Muscle of leg (tissue), 11 donors: Measurements from ENCODE around the gene KCNA10. TPM values are rescaled to one million over a fixed set of nuclear protein-coding genes. Genes with fewer than 3 reads are reported as not detected.

Source experiments
- DNase-seq: peaks from one replicate; pipeline ENCODE4 v3.0.0; 2013
- H3K27ac ChIP-seq: one replicate; pipeline ENCODE4 v1.5.1; 2013; ENCODE audit warnings: mild to moderate bottlenecking, low read length, control low read depth
- H3K27me3 ChIP-seq: one replicate; pipeline ENCODE4 v1.6.1; 2013; ENCODE audit warnings: low read length; ENCODE audit not compliant: control insufficient read depth, insufficient read depth
- H3K36me3 ChIP-seq: one replicate; pipeline ENCODE4 v1.6.1; 2013; ENCODE audit warnings: low read length; ENCODE audit not compliant: control insufficient read depth, insufficient read depth
- H3K4me1 ChIP-seq: one replicate; pipeline ENCODE4 v1.6.1; 2013; ENCODE audit warnings: low read length; ENCODE audit not compliant: control insufficient read depth, insufficient read depth
- H3K4me3 ChIP-seq: one replicate; pipeline ENCODE4 v1.5.1; 2013; ENCODE audit warnings: low read length, control low read depth
- H3K9me3 ChIP-seq: replicated peaks from 2 replicates; pipeline ENCODE4 v1.6.1; 2013; ENCODE audit warnings: low read depth, low read length; ENCODE audit not compliant: control insufficient read depth
- WGBS: methylation state at CpG from one replicate; pipeline ENCODE4 v1.1.5; 2013; ENCODE audit warnings: missing lambda C conversion rate; ENCODE audit not compliant: insufficient coverage; 5-methylcytosine and 5-hydroxymethylcytosine counted together
- polyA plus RNA-seq, 8 donors: library from polyadenylated mRNA; unstranded; fragments of 120-200 nt; gene quantifications; one replicate each; pipeline versions ENCODE4 v1.2.1 to v1.2.3, GENCODE V29; 2013; ENCODE audit warnings: inconsistent platforms in 1 of 8, low replicate concordance in 1 of 8; ENCODE audit not compliant: insufficient read length in 8 of 8, insufficient read depth in 1 of 8
- total RNA-seq: library from RNA; stranded (reverse); fragments of 120-200 nt; gene quantifications from one replicate; pipeline ENCODE4 v1.2.4, GENCODE V29; 2013

KCNA10 gene
- total and polyA plus RNA-seq, 9 donors: 0.09 to 0.75 (median 0.56) TPM

- DNase-seq: peak; percentile 19
- H3K9me3 ChIP-seq: no peaks in the 10 kb centered on the region
- no peaks in the 10 kb centered on the region for H3K4me1 ChIP-seq
- H3K27ac ChIP-seq: no peak overlapping the region
- 32% methylated on average over 6 of the region's 8 CpGs for WGBS
- peaks cover 4% of the 10 kb centered on the region for H3K27me3 ChIP-seq
- no peaks in the 10 kb centered on the region for H3K36me3 ChIP-seq
- H3K4me3 ChIP-seq: no peak overlapping the region
These were observed 19.9 kb upstream of the KCNA10 start for GRCh38 chr1:110538921-110539320.

GRCh38 chr1:110538075-110538474, 19.1 kb upstream of the KCNA10 start:
- Histone ChIP-seq H3K9me3 (no peaks in the 10 kb centered on the region), H3K27me3 (peaks cover 4% of the 10 kb centered on the region), H3K27ac (no peak overlapping the region), H3K4me1 (no peaks in the 10 kb centered on the region), H3K4me3 (no peak overlapping the region), H3K36me3 (no peaks in the 10 kb centered on the region)
- DNase-seq: no peak
- WGBS: 58% methylated on average over 14 of the region's 16 CpGs

GRCh38 chr1:110535985-110536384, 17.0 kb upstream of the KCNA10 start:
- Histone ChIP-seq H3K27me3 (peaks cover 7% of the 10 kb centered on the region), H3K9me3 (no peaks in the 10 kb centered on the region)
- WGBS: no CpG with 5 or more reads among the region's 3 CpGs

GRCh38 chr1:110533230-110533629, 14.3 kb upstream of the KCNA10 start:
- no peak overlapping the region for H3K27ac ChIP-seq
- DNase-seq: no peak
- 58% methylated on average over 2 of the region's 3 CpGs for WGBS
- peaks cover 9% of the 10 kb centered on the region for H3K27me3 ChIP-seq
- peaks cover 7% of the 10 kb centered on the region for H3K4me1 ChIP-seq
- H3K36me3 ChIP-seq: no peaks in the 10 kb centered on the region
- no peak overlapping the region for H3K4me3 ChIP-seq
- H3K9me3 ChIP-seq: no peaks in the 10 kb centered on the region

More at GRCh38 chr1:110535985-110536384, 17.0 kb upstream of the KCNA10 start:
- H3K4me3 ChIP-seq: no peak overlapping the region
- no peaks in the 10 kb centered on the region for H3K36me3 ChIP-seq
- DNase-seq: no peak
- no peaks in the 10 kb centered on the region for H3K4me1 ChIP-seq
- no peak overlapping the region for H3K27ac ChIP-seq

DNA sequence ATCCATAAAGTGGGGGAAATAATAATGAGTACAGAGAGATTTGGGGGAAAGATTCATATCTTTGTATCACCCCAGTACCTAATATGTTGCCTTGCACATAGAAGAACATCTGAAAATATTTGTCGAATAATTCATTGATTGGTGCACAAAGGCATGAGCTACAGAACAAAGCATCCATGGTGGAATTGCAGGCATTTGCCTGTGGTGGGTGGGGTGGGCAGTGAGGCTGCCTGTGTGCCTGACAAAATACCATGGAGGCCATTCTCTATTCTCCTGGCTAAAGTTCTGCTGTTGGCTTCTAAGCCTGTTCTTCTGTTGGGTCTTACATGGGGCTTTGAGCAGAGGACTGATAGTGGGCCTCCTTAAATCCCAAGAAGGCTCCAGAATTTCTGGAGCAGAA, 10.0 kb upstream of the KCNA10 start:
- Histone ChIP-seq H3K9me3 (no peaks in the 10 kb centered on the region), H3K36me3 (no peaks in the 10 kb centered on the region), H3K27me3 (peaks cover 12% of the 10 kb centered on the region), H3K27ac (no peak overlapping the region), H3K4me3 (no peak overlapping the region), H3K4me1 (peaks cover 24% of the 10 kb centered on the region)
- DNase-seq: no peak
- WGBS: 100% methylated on average over 1 of the region's 1 CpG

DNA sequence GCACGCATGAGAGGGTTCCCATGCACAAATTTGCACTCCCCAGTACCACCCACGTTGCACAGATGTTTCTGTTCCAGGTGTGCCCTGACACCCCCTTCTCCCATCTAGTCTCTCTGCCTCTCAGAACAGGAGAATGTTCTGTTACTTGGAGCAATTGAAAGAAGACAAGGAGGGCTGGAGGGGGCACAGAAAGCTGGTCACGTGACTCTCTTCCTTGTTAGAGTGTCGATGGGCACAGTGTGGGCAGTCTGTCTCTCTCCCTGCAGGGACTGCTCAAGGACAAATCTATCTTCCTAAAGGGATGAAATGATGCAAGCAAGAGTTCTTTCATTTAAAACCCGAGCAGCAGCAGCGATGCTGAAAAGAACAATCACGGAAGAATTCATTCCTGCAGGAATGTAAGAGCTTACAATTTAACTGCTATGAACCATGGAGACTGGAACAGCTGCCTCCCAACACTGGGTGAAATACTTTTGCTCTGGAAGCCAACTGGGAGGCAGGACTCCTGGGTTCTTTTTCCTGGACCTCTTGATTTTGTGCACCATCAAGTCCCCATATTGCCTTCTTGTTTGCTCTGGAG, 7.3 kb upstream of the KCNA10 start:
- Histone ChIP-seq H3K36me3 (no peaks in the 10 kb centered on the region), H3K4me3 (no peak overlapping the region), H3K27ac (no peak overlapping the region), H3K4me1 (peaks cover 24% of the 10 kb centered on the region), H3K27me3 (peaks cover 22% of the 10 kb centered on the region), H3K9me3 (no peaks in the 10 kb centered on the region)
- DNase-seq: no peak
- 71% methylated on average over 6 of the region's 7 CpGs for WGBS

DNA sequence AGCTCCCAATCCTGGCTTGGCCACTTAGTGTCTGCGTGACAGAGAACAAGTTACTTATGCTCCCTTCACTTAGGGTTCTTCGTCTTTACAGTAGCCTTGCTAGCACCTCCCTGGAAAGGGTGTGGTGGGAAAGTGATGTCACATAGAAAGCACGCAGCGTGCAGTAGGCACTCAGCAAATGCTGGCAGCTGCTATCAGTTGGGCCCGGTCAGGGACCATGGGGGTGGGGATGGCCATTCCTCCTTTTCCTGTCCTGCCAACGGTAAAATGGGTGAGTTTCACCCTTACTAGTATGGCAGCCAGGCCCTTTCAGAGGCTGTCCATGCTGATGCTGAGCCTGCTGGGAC, 6.2 kb upstream of the KCNA10 start:
- Histone ChIP-seq H3K36me3 (no peaks in the 10 kb centered on the region), H3K27me3 (peaks cover 22% of the 10 kb centered on the region), H3K4me1 (peaks cover 24% of the 10 kb centered on the region), H3K9me3 (no peaks in the 10 kb centered on the region), H3K27ac (no peak overlapping the region), H3K4me3 (no peak overlapping the region)
- peak; percentile 23 for DNase-seq
- 57% methylated on average over 3 of the region's 6 CpGs for WGBS

DNA sequence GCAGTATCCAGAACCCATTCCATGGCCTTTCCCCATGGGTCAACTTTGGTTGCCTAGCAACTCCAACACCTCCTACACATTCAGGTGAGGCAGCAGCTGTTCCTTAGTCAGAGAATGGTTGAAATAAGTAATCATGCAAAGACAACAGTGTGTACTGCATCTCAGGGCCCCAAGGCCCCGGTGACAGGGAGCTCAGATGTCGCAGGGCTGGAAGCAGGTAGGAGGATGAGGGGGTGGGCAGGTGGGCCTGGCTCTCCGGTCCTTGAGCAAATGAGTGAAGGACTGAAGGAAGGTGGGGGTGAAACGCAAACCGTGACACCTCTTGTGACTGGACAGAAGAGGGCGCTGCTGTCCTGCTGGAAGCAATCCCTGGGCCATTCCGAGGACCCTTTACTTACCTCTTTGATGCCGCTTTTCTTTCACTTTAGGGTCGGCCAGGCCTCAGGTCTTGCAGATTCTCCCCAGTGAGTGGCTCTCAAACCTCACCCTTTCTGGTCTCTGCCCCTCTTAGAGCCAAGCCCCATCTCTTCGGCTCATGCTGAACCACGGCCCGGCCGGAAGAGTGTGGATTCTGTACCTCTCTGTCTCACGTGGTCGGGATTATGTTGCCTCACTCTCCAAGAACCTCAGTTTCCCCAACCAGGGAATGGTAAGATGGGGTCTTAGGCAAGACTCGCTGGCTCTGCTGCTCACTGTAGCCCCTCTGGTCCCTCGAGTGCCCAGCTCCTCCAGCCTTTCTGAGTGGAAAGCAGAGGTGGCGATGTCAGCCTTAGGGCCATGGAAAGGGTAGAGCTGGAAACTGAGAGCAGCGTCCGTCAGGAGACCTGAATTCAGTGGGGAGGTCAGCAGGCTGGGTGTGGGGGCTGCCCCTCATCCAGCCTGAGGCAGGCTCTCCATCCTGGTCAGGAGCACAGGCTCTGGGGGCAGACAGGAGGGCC, 5.6 kb upstream of the KCNA10 start:
- WGBS: 30% methylated on average over 12 of the region's 20 CpGs
- H3K36me3 ChIP-seq: no peaks in the 10 kb centered on the region
- H3K4me3 ChIP-seq: no peak overlapping the region
- no peaks in the 10 kb centered on the region for H3K9me3 ChIP-seq
- peak; percentile 29 for DNase-seq
- peaks cover 23% of the 10 kb centered on the region for H3K4me1 ChIP-seq
- no peak overlapping the region for H3K27ac ChIP-seq
- peaks cover 22% of the 10 kb centered on the region for H3K27me3 ChIP-seq

- DNase-seq: no peak
- Histone ChIP-seq H3K4me1 (peaks cover 18% of the 10 kb centered on the region), H3K27me3 (peaks cover 19% of the 10 kb centered on the region), H3K36me3 (no peaks in the 10 kb centered on the region), H3K4me3 (no peak overlapping the region), H3K9me3 (no peaks in the 10 kb centered on the region), H3K27ac (no peak overlapping the region)
- 52% methylated on average over 2 of the region's 4 CpGs for WGBS
These were observed 4.0 kb upstream of the KCNA10 start for GRCh38 chr1:110523011-110523410.

DNA sequence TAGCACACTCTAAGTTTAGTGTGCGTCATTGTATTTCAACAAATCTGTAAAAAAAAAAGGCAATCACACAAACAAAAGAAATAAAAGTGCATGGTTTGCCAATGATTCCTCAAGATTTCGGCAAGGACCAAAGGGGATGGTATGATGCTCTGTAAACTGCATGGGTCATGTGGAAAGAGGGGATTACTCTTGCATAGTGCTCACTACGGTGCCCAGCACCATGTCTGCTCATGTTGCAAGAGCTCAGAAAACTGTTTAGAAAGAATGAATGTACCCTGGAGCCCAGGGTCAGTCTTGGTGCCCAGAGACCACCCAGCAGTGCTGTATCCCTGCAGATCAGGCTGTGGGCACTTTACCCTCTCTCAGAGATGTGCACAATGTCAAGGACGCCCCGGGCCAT, 3.6 kb upstream of the KCNA10 start:
- Histone ChIP-seq H3K36me3 (no peaks in the 10 kb centered on the region), H3K9me3 (no peaks in the 10 kb centered on the region), H3K27ac (no peak overlapping the region), H3K4me1 (peaks cover 18% of the 10 kb centered on the region), H3K4me3 (no peak overlapping the region), H3K27me3 (peaks cover 19% of the 10 kb centered on the region)
- WGBS: 65% methylated on average over 2 of the region's 5 CpGs
- DNase-seq: no peak
